Measurements from ENCODE around the gene MRPL51. TPM values are rescaled to one million over a fixed set of nuclear protein-coding genes. Genes with fewer than 3 reads are reported as not detected.
A peak's percentile ranks its signal among the peaks of the same experiment; 100 is the strongest.
"Not testable (repeated sequence)": the region's sequence is repeated elsewhere in the genome, so short reads cannot be mapped to it uniquely, and the experiment has no call there.

The MRPL51 gene
- total RNA-seq, 3 donors from 2014 or later (not counting 1 experiment from before 2014, with no cell fraction given) = 32.8 to 48.3 (median 45.4) TPM

DNA sequence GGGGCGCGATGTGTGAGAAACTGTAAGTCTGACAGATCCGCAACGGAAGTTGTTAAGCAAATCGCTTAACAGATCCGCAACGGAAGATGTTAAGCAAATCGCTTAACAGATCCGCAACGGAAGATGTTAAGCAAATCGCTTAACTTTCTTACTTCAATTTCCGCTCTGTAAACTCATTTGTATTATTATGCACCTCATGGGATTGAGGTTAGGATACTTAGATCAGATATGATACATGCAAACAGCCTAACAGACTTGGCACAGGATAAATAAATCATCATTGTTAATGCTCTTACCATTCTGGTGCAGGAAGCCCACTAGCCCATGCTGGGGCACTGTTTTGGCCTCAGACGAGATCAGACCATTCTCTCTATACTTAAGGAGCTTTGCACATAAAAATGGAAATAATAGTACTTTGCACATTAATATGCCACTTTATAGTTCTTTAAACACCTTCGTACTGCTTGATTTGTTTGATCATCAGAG is 1.2 kb upstream of the MRPL51 start:
- H3K9me3 Mint-ChIP-seq = no peaks in the 10 kb centered on the region
- H3K36me3 Mint-ChIP-seq = no peaks in the 10 kb centered on the region
- intact Hi-C loops (cut with micrococcal nuclease) = loop anchor here (1.0 to 10.0 kb wide), 3 partner anchors 24 to 190 kb away; partner anchors contain the start of genes TAPBPL, VAMP1 and ZNF384
- DNase-seq = no peak
- peak; percentile 43 to 65 (median 49) for ATAC-seq
- no peaks in the 10 kb centered on the region for H3K9me3 ChIP-seq (ENCODE audit: control insufficient read depth, insufficient read depth, low read length)
- H3K4me1 Mint-ChIP-seq = peaks cover 38% of the 10 kb centered on the region in 2 donors
- H3K4me3 ChIP-seq (ENCODE audit: low read length) = peak overlapping the region; percentile 81
- H3K27me3 ChIP-seq (ENCODE audit: control insufficient read depth, insufficient read depth, low read length) = no peaks in the 10 kb centered on the region
- H3K36me3 ChIP-seq (ENCODE audit: control insufficient read depth, insufficient read depth, low read length) = peaks cover 32% of the 10 kb centered on the region
- 2% methylated on average over 9 of the region's 14 CpGs for WGBS (ENCODE audit: insufficient coverage)
- H3K27ac Mint-ChIP-seq = peak overlapping the region; percentile 97
- TF ChIP-seq, protein P1, sequence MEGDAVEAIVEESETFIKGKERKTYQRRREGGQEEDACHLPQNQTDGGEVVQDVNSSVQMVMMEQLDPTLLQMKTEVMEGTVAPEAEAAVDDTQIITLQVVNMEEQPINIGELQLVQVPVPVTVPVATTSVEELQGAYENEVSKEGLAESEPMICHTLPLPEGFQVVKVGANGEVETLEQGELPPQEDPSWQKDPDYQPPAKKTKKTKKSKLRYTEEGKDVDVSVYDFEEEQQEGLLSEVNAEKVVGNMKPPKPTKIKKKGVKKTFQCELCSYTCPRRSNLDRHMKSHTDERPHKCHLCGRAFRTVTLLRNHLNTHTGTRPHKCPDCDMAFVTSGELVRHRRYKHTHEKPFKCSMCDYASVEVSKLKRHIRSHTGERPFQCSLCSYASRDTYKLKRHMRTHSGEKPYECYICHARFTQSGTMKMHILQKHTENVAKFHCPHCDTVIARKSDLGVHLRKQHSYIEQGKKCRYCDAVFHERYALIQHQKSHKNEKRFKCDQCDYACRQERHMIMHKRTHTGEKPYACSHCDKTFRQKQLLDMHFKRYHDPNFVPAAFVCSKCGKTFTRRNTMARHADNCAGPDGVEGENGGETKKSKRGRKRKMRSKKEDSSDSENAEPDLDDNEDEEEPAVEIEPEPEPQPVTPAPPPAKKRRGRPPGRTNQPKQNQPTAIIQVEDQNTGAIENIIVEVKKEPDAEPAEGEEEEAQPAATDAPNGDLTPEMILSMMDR (IDR thresholded peaks at IDR 0.05) = no peak
- H3K27ac ChIP-seq (ENCODE audit: low read length) = peak overlapping the region; percentile 68
- no peaks in the 10 kb centered on the region for H3K27me3 Mint-ChIP-seq (ENCODE audit: low read depth in 2 of 2)
- peak overlapping the region; percentile 94 for H3K4me3 Mint-ChIP-seq
- peaks cover 22% of the 10 kb centered on the region for H3K4me1 ChIP-seq (ENCODE audit: control insufficient read depth, insufficient read depth, low read length)

DNA sequence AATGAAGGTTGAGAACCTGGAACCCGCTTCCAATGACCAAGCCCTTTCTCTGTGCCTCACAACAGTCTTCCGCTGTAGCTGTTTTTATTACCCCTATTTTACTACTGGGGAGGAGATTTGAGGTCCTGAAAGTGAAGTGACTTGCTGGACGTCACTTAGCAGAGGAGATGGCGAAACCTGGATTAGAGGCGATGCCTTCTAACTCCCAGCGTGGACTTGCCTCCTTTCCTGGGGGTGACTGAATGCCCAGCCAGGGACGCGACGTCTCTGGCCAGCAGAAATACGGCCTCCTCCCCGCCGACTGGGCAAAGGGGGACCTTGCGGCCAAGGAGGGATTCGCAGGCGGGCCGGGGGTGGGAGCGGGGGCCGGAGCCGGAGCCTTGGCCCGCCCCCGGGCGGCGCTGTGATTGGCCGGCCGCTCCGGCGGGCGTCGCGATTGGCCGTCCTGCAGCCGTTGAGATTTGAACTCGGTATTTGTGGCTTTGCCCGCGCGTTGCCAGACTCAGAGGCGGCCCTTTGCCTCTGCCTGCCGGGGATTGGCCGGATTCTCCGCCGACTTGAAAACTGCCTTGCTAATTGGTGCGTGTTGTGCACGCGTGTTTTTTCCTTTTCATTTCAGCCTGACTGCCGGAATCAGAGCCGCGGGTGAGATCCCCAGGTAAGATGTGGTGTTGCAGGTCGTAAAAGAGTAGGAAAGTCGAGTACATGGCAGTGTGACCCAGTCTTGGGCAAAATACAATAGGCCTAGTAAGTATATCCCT is 615 bp upstream of the MRPL51 start, which contains the start of gene NCAPD2:
Gene NCAPD2, plus strand, starts transcription at position 606 of the 761 bp plus-strand sequence. CDS start 997 bp downstream, outside the sequence.
- H3K36me3 ChIP-seq (ENCODE audit: control insufficient read depth, insufficient read depth, low read length) = peaks cover 26% of the 10 kb centered on the region
- intact Hi-C loops (cut with micrococcal nuclease) = loop anchor here (1.0 to 10.0 kb wide), 5 partner anchors 23 to 191 kb away; partner anchors contain the start of genes TAPBPL, VAMP1 and ZNF384
- DNase-seq = peak; percentile 90 to 97
- H3K4me3 Mint-ChIP-seq = peak within 1 kb of the TSS; percentile 94
- H3K27ac ChIP-seq (ENCODE audit: low read length) = peak within 1 kb of the TSS; percentile 88
- H3K27me3 ChIP-seq (ENCODE audit: control insufficient read depth, insufficient read depth, low read length) = no peaks in the 10 kb centered on the region
- H3K9me3 Mint-ChIP-seq = no peaks in the 10 kb centered on the region
- no peaks in the 10 kb centered on the region for H3K27me3 Mint-ChIP-seq (ENCODE audit: low read depth in 2 of 2)
- no peaks in the 10 kb centered on the region for H3K9me3 ChIP-seq (ENCODE audit: control insufficient read depth, insufficient read depth, low read length)
- peaks cover 38% of the 10 kb centered on the region in 2 donors for H3K4me1 Mint-ChIP-seq
- peaks cover 22% of the 10 kb centered on the region for H3K4me1 ChIP-seq (ENCODE audit: control insufficient read depth, insufficient read depth, low read length)
- TF ChIP-seq, protein P1 (IDR thresholded peaks at IDR 0.05) = no peak
- WGBS (ENCODE audit: insufficient coverage) = under 1% methylated on average over 49 of the region's 49 CpGs
- peak within 1 kb of the TSS; percentile 81 for H3K4me3 ChIP-seq (ENCODE audit: low read length)
- peak; percentile 85 to 94 (median 86) for ATAC-seq
- peak within 1 kb of the TSS; percentile 97 for H3K27ac Mint-ChIP-seq
- no peaks in the 10 kb centered on the region for H3K36me3 Mint-ChIP-seq

- H3K9me3 Mint-ChIP-seq; H3K27me3 ChIP-seq (ENCODE audit: control insufficient read depth, insufficient read depth, low read length); ATAC-seq; H3K27ac Mint-ChIP-seq; H3K9me3 ChIP-seq (ENCODE audit: control insufficient read depth, insufficient read depth, low read length); H3K4me3 ChIP-seq (ENCODE audit: low read length); H3K27ac ChIP-seq (ENCODE audit: low read length); H3K27me3 Mint-ChIP-seq (ENCODE audit: low read depth in 2 of 2); DNase-seq; H3K36me3 Mint-ChIP-seq; H3K4me3 Mint-ChIP-seq: not testable (repeated sequence)
- intact Hi-C loops (cut with micrococcal nuclease) = loop anchor here (5.0 to 10.0 kb wide), 2 partner anchors 38 to 194 kb away; partner anchors contain the start of genes TAPBPL and ZNF384
- WGBS (ENCODE audit: insufficient coverage) = no CpG with 5 or more reads among the region's 1 CpG
- Histone ChIP-seq H3K36me3 (ENCODE audit: control insufficient read depth, insufficient read depth, low read length) (peaks cover 15% of the 10 kb centered on the region), H3K4me1 (ENCODE audit: control insufficient read depth, insufficient read depth, low read length) (peaks cover 13% of the 10 kb centered on the region)
- H3K4me1 Mint-ChIP-seq = peaks cover 32 to 37% of the 10 kb centered on the region in 2 donors
Observed at GRCh38 chr12:6490673-6491072, 2.4 kb downstream of the MRPL51 start.

- peaks cover 20 to 24% of the 10 kb centered on the region in 2 donors for H3K4me1 Mint-ChIP-seq
- no peaks in the 10 kb centered on the region for H3K36me3 Mint-ChIP-seq
- WGBS (ENCODE audit: insufficient coverage) = 89% methylated on average over 4 of the region's 4 CpGs
- Histone ChIP-seq H3K27ac (ENCODE audit: low read length) (no peak overlapping the region), H3K4me3 (ENCODE audit: low read length) (no peak overlapping the region), H3K9me3 (ENCODE audit: control insufficient read depth, insufficient read depth, low read length) (no peaks in the 10 kb centered on the region), H3K36me3 (ENCODE audit: control insufficient read depth, insufficient read depth, low read length) (peaks cover 10% of the 10 kb centered on the region), H3K4me1 (ENCODE audit: control insufficient read depth, insufficient read depth, low read length) (peaks cover 10% of the 10 kb centered on the region), H3K27me3 (ENCODE audit: control insufficient read depth, insufficient read depth, low read length) (no peaks in the 10 kb centered on the region)
- intact Hi-C loops (cut with micrococcal nuclease) = no loop called here
- DNase-seq = no peak
- no peak for ATAC-seq
- TF ChIP-seq, protein P1 (IDR thresholded peaks at IDR 0.05) = no peak
- no peak overlapping the region for H3K27ac Mint-ChIP-seq
- no peak overlapping the region for H3K4me3 Mint-ChIP-seq
- H3K9me3 Mint-ChIP-seq = no peaks in the 10 kb centered on the region
- no peaks in the 10 kb centered on the region for H3K27me3 Mint-ChIP-seq (ENCODE audit: low read depth in 2 of 2)
Observed at GRCh38 chr12:6489449-6489848, 3.6 kb downstream of the MRPL51 start.
